ENCODE data around the gene MRPL16.

MRPL16 gene

GRCh38 chr11:59770869-59771268 is 39.7 kb downstream of the MRPL16 start:
- no peak for DNase-seq (ENCODE audit: low read depth)

- no peak for DNase-seq (ENCODE audit: low read depth)
These were observed 40.3 kb downstream of the MRPL16 start for GRCh38 chr11:59770319-59770718.

GRCh38 chr11:59769828-59770227 is 40.8 kb downstream of the MRPL16 start:
- no peak for DNase-seq (ENCODE audit: low read depth)

GRCh38 chr11:59769111-59769510 is 41.5 kb downstream of the MRPL16 start:
- no peak for DNase-seq (ENCODE audit: low read depth)

- DNase-seq (ENCODE audit: low read depth), result no peak
These were observed 43.4 kb downstream of the MRPL16 start for GRCh38 chr11:59767225-59767611.

GRCh38 chr11:59766542-59767224 is 43.9 kb downstream of the MRPL16 start:
- DNase-seq (ENCODE audit: low read depth), result no peak

GRCh38 chr11:59765068-59765735 is 45.4 kb downstream of the MRPL16 start:
- DNase-seq (ENCODE audit: low read depth), result no peak

GRCh38 chr11:59761993-59762392 is 48.6 kb downstream of the MRPL16 start:
- no peak for DNase-seq (ENCODE audit: low read depth)

- DNase-seq (ENCODE audit: low read depth), result no peak
These were observed 49.8 kb downstream of the MRPL16 start for GRCh38 chr11:59760771-59761170.

GRCh38 chr11:59759900-59760299 is 50.7 kb downstream of the MRPL16 start:
- DNase-seq (ENCODE audit: low read depth), result no peak

- no peak for DNase-seq (ENCODE audit: low read depth)
These were observed 52.1 kb downstream of the MRPL16 start for GRCh38 chr11:59758401-59759037.

- DNase-seq (ENCODE audit: low read depth), result no peak
These were observed 53.7 kb downstream of the MRPL16 start for GRCh38 chr11:59756845-59757244.

GRCh38 chr11:59756558-59756840 is 54.1 kb downstream of the MRPL16 start:
- DNase-seq (ENCODE audit: low read depth), result no peak
